Neuronal stem cell (in vitro differentiated cells): ENCODE measurements around the gene GPR3.

ENCODE experiments used
- DNase-seq: peaks from one replicate; pipeline ENCODE4 v3.0.0-alpha.2; 2013; ENCODE audit warnings: low spot score
- H2AFZ ChIP-seq: one replicate; pipeline ENCODE4 v1.6.1; 2013; ENCODE audit warnings: mild to moderate bottlenecking, low read length, inconsistent platforms
- H2AK5ac ChIP-seq: 2 replicates; pipeline ENCODE4 v1.6.1; 2013; ENCODE audit warnings: low read depth, mild to moderate bottlenecking, inconsistent platforms, low read length, moderate library complexity, mixed read lengths
- H2BK120ac ChIP-seq: 2 replicates; pipeline ENCODE4 v1.6.1; 2013; ENCODE audit warnings: low read depth, mild to moderate bottlenecking, inconsistent platforms, low read length, moderate library complexity, mixed read lengths
- H2BK12ac ChIP-seq: one replicate; pipeline ENCODE4 v1.6.1; 2013; ENCODE audit warnings: low read length, inconsistent platforms
- H2BK15ac ChIP-seq: 2 replicates; pipeline ENCODE4 v1.6.1; 2013; ENCODE audit warnings: mild to moderate bottlenecking, low read length, inconsistent platforms, mixed read lengths
- H2BK5ac ChIP-seq: one replicate; pipeline ENCODE4 v1.6.1; 2013; ENCODE audit warnings: inconsistent platforms, mild to moderate bottlenecking, low read length, moderate library complexity
- H3K14ac ChIP-seq: one replicate; pipeline ENCODE4 v1.6.1; 2013; ENCODE audit warnings: low read length, inconsistent platforms
- H3K18ac ChIP-seq: 2 replicates; pipeline ENCODE4 v1.6.1; 2013; ENCODE audit warnings: low read length, inconsistent platforms
- H3K23ac ChIP-seq: 2 replicates; pipeline ENCODE4 v1.6.1; 2013; ENCODE audit warnings: low read depth, mild to moderate bottlenecking, mixed read lengths, low read length, inconsistent platforms; ENCODE audit not compliant: poor library complexity
- H3K27ac ChIP-seq: replicated peaks from 3 replicates; pipeline ENCODE4 v1.5.1; 2013; ENCODE audit warnings: low read length, inconsistent platforms
- H3K27me3 ChIP-seq, 3 experiments: 2 replicates each; pipeline ENCODE4 v1.6.1; 2013; ENCODE audit warnings: low read length in 3 of 3, mild to moderate bottlenecking in 2 of 3, inconsistent platforms in 1 of 3, low read depth in 1 of 3, mixed read lengths in 1 of 3, moderate library complexity in 1 of 3; ENCODE audit not compliant: control insufficient read depth in 3 of 3, insufficient read depth in 3 of 3
- H3K36me3 ChIP-seq, 2 donors: replicated peaks in 1 of 2; 2 replicates each; pipeline ENCODE4 v1.6.1; 2013; ENCODE audit warnings: low read length in 2 of 2; ENCODE audit not compliant: control insufficient read depth in 2 of 2, insufficient read depth in 2 of 2
- H3K4ac ChIP-seq: 2 replicates; pipeline ENCODE4 v1.6.1; 2013; ENCODE audit warnings: inconsistent platforms, mild to moderate bottlenecking, low read length, moderate library complexity
- H3K4me1 ChIP-seq, 2 donors: 1 replicate in 1 of 2; 2 replicates in 1 of 2; pipeline ENCODE4 v1.6.1; 2013; ENCODE audit warnings: low read length in 2 of 2, low read depth in 1 of 2; ENCODE audit not compliant: control insufficient read depth in 2 of 2, insufficient read depth in 1 of 2
- H3K4me2 ChIP-seq: one replicate; pipeline ENCODE4 v1.6.1; 2013; ENCODE audit warnings: mild to moderate bottlenecking, low read length, inconsistent platforms; ENCODE audit not compliant: insufficient read depth, poor library complexity, severe bottlenecking
- H3K4me3 ChIP-seq, 2 donors: 2 replicates each; pipeline ENCODE4 v1.5.1; 2013; ENCODE audit warnings: low read length in 2 of 2, mild to moderate bottlenecking in 2 of 2, inconsistent platforms in 1 of 2, moderate library complexity in 1 of 2
- H3K79me1 ChIP-seq: one replicate; pipeline ENCODE4 v1.6.1; 2013; ENCODE audit warnings: low read depth, mild to moderate bottlenecking, inconsistent platforms, low read length, moderate library complexity
- H3K9ac ChIP-seq: one replicate; pipeline ENCODE4 v1.6.1; 2013; ENCODE audit warnings: mild to moderate bottlenecking, low read depth, low read length, inconsistent platforms; ENCODE audit not compliant: poor library complexity
- H3K9me3 ChIP-seq, 2 donors: replicated peaks in 1 of 2; 2 replicates each; pipeline versions ENCODE3 to v1.6.1; 2013; ENCODE audit warnings: low read length in 2 of 2, mild to moderate bottlenecking in 2 of 2, inconsistent platforms in 1 of 2, low read depth in 1 of 2, mixed read lengths in 1 of 2, moderate library complexity in 1 of 2; ENCODE audit not compliant: control insufficient read depth in 2 of 2, insufficient read depth in 1 of 2
- H4K8ac ChIP-seq: one replicate; pipeline ENCODE4 v1.6.1; 2013; ENCODE audit warnings: low read depth, mild to moderate bottlenecking, inconsistent platforms, low read length, moderate library complexity
- H4K91ac ChIP-seq: one replicate; pipeline ENCODE4 v1.6.1; 2013; ENCODE audit warnings: low read length, low read depth, mild to moderate bottlenecking, inconsistent platforms; ENCODE audit not compliant: poor library complexity
- WGBS, 2 donors: extraction: QIAGEN DNeasy Blood & Tissue Kit; methylation state at CpG; one replicate each; pipeline ENCODE4 v1.1.7; 2013; ENCODE audit warnings: missing lambda C conversion rate in 2 of 2, mixed read lengths in 1 of 2; ENCODE audit not compliant: insufficient read length in 2 of 2, insufficient replicate concordance in 1 of 2; ENCODE audit errors: extremely low coverage in 2 of 2; 5-methylcytosine and 5-hydroxymethylcytosine counted together

GPR3 gene

GRCh38 chr1:27372808-27373690, 19.4 kb upstream of the GPR3 start:
- Histone ChIP-seq H3K14ac (no peak overlapping the region), H2BK120ac (no peak overlapping the region), H3K27ac (no peak overlapping the region), H3K18ac (no peak overlapping the region), H3K4me2 (no peak overlapping the region), H3K23ac (no peak overlapping the region), H3K9ac (no peak overlapping the region), H3K4me3 (no peak overlapping the region), H4K8ac (no peak overlapping the region), H3K4ac (no peak overlapping the region), H2AFZ (no peak overlapping the region), H3K9me3 (no peaks in the 10 kb centered on the region), H3K36me3 (no peaks in the 10 kb centered on the region), H3K79me1 (no peaks in the 10 kb centered on the region), H2BK5ac (no peak overlapping the region), H2AK5ac (no peak overlapping the region), H3K4me1 (no peaks in the 10 kb centered on the region), H2BK15ac (no peak overlapping the region), H4K91ac (no peak overlapping the region), H2BK12ac (no peak overlapping the region), H3K27me3 (peaks cover 0 to 14% (median 0%) of the 10 kb centered on the region in 3 experiments)
- no CpG with 5 or more reads among the region's 11 CpGs for WGBS, 2 donors
- no peak for DNase-seq

- Histone ChIP-seq H3K9ac (peak within 1 kb of the TSS; percentile 67), H3K36me3 (no peaks in the 10 kb centered on the region), H3K4me3 (no peak within 1 kb of the TSS), H2BK15ac (no peak within 1 kb of the TSS), H3K18ac (no peak within 1 kb of the TSS), H3K4me2 (no peak within 1 kb of the TSS), H2AK5ac (peak within 1 kb of the TSS; percentile 34), H3K27ac (no peak within 1 kb of the TSS), H3K9me3 (no peaks in the 10 kb centered on the region), H4K8ac (no peak within 1 kb of the TSS), H3K27me3 (peaks cover 0 to 14% (median 0%) of the 10 kb centered on the region in 3 experiments), H4K91ac (no peak within 1 kb of the TSS), H3K14ac (no peak within 1 kb of the TSS), H3K4ac (no peak within 1 kb of the TSS), H3K23ac (no peak within 1 kb of the TSS), H2BK120ac (peak within 1 kb of the TSS; percentile 88), H2BK5ac (no peak within 1 kb of the TSS), H3K79me1 (no peaks in the 10 kb centered on the region), H2AFZ (no peak within 1 kb of the TSS), H2BK12ac (peak within 1 kb of the TSS; percentile 34), H3K4me1 (peaks cover 0 to 2% of the 10 kb centered on the region in 2 donors)
- no peak for DNase-seq
- no CpG with 5 or more reads among the region's 4 CpGs for WGBS, 2 donors
These were observed 17.9 kb upstream of the GPR3 start, which contains the start of gene FCN3 for GRCh38 chr1:27374362-27375086. TSS of gene FCN3 (minus strand) at chr1:27374824. CDS start at chr1:27374818, 6 bp downstream.

GRCh38 chr1:27377760-27378495, 14.5 kb upstream of the GPR3 start:
- Histone ChIP-seq H3K9me3 (no peaks in the 10 kb centered on the region), H4K91ac (no peak overlapping the region), H3K36me3 (no peaks in the 10 kb centered on the region), H3K79me1 (no peaks in the 10 kb centered on the region), H2BK12ac (no peak overlapping the region), H3K18ac (no peak overlapping the region), H3K4me2 (no peak overlapping the region), H3K23ac (no peak overlapping the region), H3K27ac (no peak overlapping the region), H2BK5ac (no peak overlapping the region), H3K27me3 (peaks cover 0 to 40% (median 12%) of the 10 kb centered on the region in 3 experiments), H3K4me1 (peaks cover 0 to 5% of the 10 kb centered on the region in 2 donors), H2BK15ac (no peak overlapping the region), H3K14ac (no peak overlapping the region), H3K4ac (no peak overlapping the region), H3K4me3 (no peak overlapping the region), H4K8ac (no peak overlapping the region), H2BK120ac (no peak overlapping the region), H2AK5ac (no peak overlapping the region), H2AFZ (no peak overlapping the region), H3K9ac (no peak overlapping the region)
- no peak for DNase-seq
- WGBS, 2 donors, result no CpG with 5 or more reads among the region's 12 CpGs
